Peyer's patch (tissue), 4 donors: ENCODE data around the gene HELZ. TPM values are rescaled to one million over a fixed set of nuclear protein-coding genes. Genes with fewer than 3 reads are reported as not detected.
"Not testable (repeated sequence)": the region's sequence is repeated elsewhere in the genome, so short reads cannot be mapped to it uniquely, and the experiment has no call there.

ENCODE experiments used
- DNase-seq, 3 donors: peaks; one replicate each; pipeline ENCODE4 v3.0.0-alpha.2; 2017 to 2019
- H3K27ac ChIP-seq, 4 donors: fragments of 200-600 bp; sonication (generic); one replicate each; pipeline ENCODE4 v1.5.1; 2016 to 2019
- H3K27me3 ChIP-seq, 2 donors: fragments of 200-600 bp; sonication (generic); one replicate each; pipeline ENCODE4 v1.5.1; 2019
- H3K36me3 ChIP-seq, 3 donors: fragments of 200-600 bp; sonication (generic); one replicate each; pipeline ENCODE4 v1.5.1; 2016 to 2019
- H3K4me1 ChIP-seq, 4 donors: fragments of 200-600 bp; sonication (generic); one replicate each; pipeline ENCODE4 v1.5.1; 2016 to 2019
- H3K4me3 ChIP-seq, 4 donors: fragments of 200-600 bp; sonication (generic); 1 replicate in 3 of 4; 2 replicates in 1 of 4; pipeline ENCODE4 v1.5.1; 2016 to 2019; ENCODE audit warnings: mild to moderate bottlenecking in 1 of 4
- H3K9me3 ChIP-seq, 4 donors: fragments of 200-600 bp; sonication (generic); one replicate each; pipeline ENCODE4 v1.5.1; 2016 to 2019; ENCODE audit warnings: mild to moderate bottlenecking in 1 of 4
- POLR2A ChIP-seq, 2 donors: fragments of 450-650 bp; IDR thresholded peaks; one replicate each; pipeline ENCODE4 v1.5.1; 2017; ENCODE audit warnings: antibody characterized with exemption in 2 of 2, mild to moderate bottlenecking in 2 of 2, moderate library complexity in 2 of 2
- total RNA-seq, 4 donors: library from RNA; depleted of rRNA; stranded (reverse); fragments of >200 nt; gene quantifications; one replicate each; pipeline ENCODE4 v1.1.0, GENCODE V29; 2016
- TF ChIP-seq, protein P1 (sequence below), 6 experiments: fragments of 450-650 bp in 4 of 6; fragments of 200-600 bp in 2 of 6; sonication (generic) in 1 of 6; IDR thresholded peaks; one replicate each; pipeline ENCODE4 v1.5.1; 2017 to 2019; ENCODE audit warnings: antibody characterized with exemption in 6 of 6, mild to moderate bottlenecking in 3 of 6, moderate library complexity in 1 of 6

Gene HELZ
- total RNA-seq, 4 donors from 2014 or later = 37.1 to 124 (median 58.8) TPM

GRCh38 chr17:67110619-67111018 lies 134.4 kb downstream of the HELZ start:
- no peaks in the 10 kb centered on the region for H3K27me3 ChIP-seq
- H3K4me1 ChIP-seq = no peaks in the 10 kb centered on the region
- no peak for TF ChIP-seq POLR2A (IDR thresholded peaks at IDR 0.05)
- TF ChIP-seq, protein P1, sequence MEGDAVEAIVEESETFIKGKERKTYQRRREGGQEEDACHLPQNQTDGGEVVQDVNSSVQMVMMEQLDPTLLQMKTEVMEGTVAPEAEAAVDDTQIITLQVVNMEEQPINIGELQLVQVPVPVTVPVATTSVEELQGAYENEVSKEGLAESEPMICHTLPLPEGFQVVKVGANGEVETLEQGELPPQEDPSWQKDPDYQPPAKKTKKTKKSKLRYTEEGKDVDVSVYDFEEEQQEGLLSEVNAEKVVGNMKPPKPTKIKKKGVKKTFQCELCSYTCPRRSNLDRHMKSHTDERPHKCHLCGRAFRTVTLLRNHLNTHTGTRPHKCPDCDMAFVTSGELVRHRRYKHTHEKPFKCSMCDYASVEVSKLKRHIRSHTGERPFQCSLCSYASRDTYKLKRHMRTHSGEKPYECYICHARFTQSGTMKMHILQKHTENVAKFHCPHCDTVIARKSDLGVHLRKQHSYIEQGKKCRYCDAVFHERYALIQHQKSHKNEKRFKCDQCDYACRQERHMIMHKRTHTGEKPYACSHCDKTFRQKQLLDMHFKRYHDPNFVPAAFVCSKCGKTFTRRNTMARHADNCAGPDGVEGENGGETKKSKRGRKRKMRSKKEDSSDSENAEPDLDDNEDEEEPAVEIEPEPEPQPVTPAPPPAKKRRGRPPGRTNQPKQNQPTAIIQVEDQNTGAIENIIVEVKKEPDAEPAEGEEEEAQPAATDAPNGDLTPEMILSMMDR (IDR thresholded peaks at IDR 0.05) = no peak
- H3K27ac ChIP-seq = no peak overlapping the region
- H3K4me3 ChIP-seq = no peak overlapping the region
- H3K9me3 ChIP-seq = no peaks in the 10 kb centered on the region
- DNase-seq = no peak
- peaks cover 0 to 81% (median 0%) of the 10 kb centered on the region in 3 donors for H3K36me3 ChIP-seq

DNA sequence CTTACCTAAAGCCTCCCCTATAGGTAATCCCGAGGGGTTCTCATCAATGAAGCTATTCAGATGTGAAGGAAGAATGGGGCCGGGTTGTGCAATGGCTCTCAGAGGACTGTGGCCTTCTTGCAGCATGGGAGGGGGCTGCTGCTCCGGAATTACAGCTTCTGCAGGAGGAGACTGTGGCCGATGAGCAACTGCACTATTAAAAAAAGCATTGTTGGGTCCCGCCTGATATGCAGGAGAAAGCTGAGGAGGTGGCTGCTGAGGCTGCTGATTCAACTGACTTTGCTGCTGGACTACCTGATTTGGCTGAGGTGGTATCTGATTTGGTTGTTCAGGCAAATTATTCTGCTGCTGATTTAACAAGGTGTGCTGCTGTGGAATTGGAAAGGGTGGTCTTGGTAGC lies 135.9 kb downstream of the HELZ start:
- no peak overlapping the region for H3K27ac ChIP-seq
- H3K36me3 ChIP-seq = peaks cover 0 to 90% (median 0%) of the 10 kb centered on the region in 3 donors
- TF ChIP-seq POLR2A (IDR thresholded peaks at IDR 0.05) = no peak
- TF ChIP-seq, protein P1 (IDR thresholded peaks at IDR 0.05) = no peak
- no peaks in the 10 kb centered on the region for H3K27me3 ChIP-seq
- H3K9me3 ChIP-seq = no peaks in the 10 kb centered on the region
- no peak overlapping the region for H3K4me3 ChIP-seq
- no peaks in the 10 kb centered on the region for H3K4me1 ChIP-seq
- DNase-seq = no peak

- Histone ChIP-seq H3K27me3 (no peaks in the 10 kb centered on the region), H3K4me1 (no peaks in the 10 kb centered on the region), H3K36me3 (peaks cover 0 to 82% (median 0%) of the 10 kb centered on the region in 3 donors), H3K4me3 (no peak overlapping the region), H3K27ac (no peak overlapping the region), H3K9me3 (no peaks in the 10 kb centered on the region)
- DNase-seq = no peak
- TF ChIP-seq POLR2A (IDR thresholded peaks at IDR 0.05) = no peak
- TF ChIP-seq, protein P1 (IDR thresholded peaks at IDR 0.05) = no peak
Measured at GRCh38 chr17:67107811-67108775, 136.9 kb downstream of the HELZ start.

- TF ChIP-seq, protein P1 (IDR thresholded peaks at IDR 0.05) = no peak
- no peak for TF ChIP-seq POLR2A (IDR thresholded peaks at IDR 0.05)
- Histone ChIP-seq H3K36me3 (peaks cover 0 to 73% (median 0%) of the 10 kb centered on the region in 3 donors), H3K27me3 (no peaks in the 10 kb centered on the region), H3K4me1 (no peaks in the 10 kb centered on the region), H3K27ac (no peak overlapping the region), H3K9me3 (no peaks in the 10 kb centered on the region), H3K4me3 (no peak overlapping the region)
- DNase-seq = no peak
Measured at GRCh38 chr17:67107171-67107570, 137.8 kb downstream of the HELZ start.

- TF ChIP-seq, protein P1 (IDR thresholded peaks at IDR 0.05) = no peak
- TF ChIP-seq POLR2A (IDR thresholded peaks at IDR 0.05) = no peak
- Histone ChIP-seq H3K9me3 (no peaks in the 10 kb centered on the region), H3K4me3 (no peak overlapping the region), H3K27ac (no peak overlapping the region), H3K36me3 (peaks cover 0 to 55% (median 0%) of the 10 kb centered on the region in 3 donors), H3K27me3 (no peaks in the 10 kb centered on the region), H3K4me1 (no peaks in the 10 kb centered on the region)
- DNase-seq = no peak
Measured at GRCh38 chr17:67105213-67105612, 139.8 kb downstream of the HELZ start.

- not testable (repeated sequence) for H3K4me1 ChIP-seq, H3K4me3 ChIP-seq, H3K27ac ChIP-seq, H3K9me3 ChIP-seq, H3K27me3 ChIP-seq, DNase-seq
- H3K36me3 ChIP-seq = peaks cover 0 to 49% (median 0%) of the 10 kb centered on the region in 3 donors
Measured at GRCh38 chr17:67104641-67105040, 140.4 kb downstream of the HELZ start.
